OCI-LY3 (cell line): ENCODE data around the gene CD207.

Source experiments
- EZH2phosphoT487 ChIP-seq: fragments of 200-600 bp; shearing (Covaris generic); IDR thresholded peaks from 2 replicates; pipeline ENCODE4 v1.6.1; 2018; ENCODE audit warnings: antibody characterized with exemption, mixed run types, low read depth
- TF ChIP-seq, protein P1 (sequence below): fragments of 200-600, 300-600 bp; sonication (generic); IDR thresholded peaks from 2 replicates; pipeline ENCODE4 v1.5.1; 2014; ENCODE audit warnings: antibody characterized with exemption, low read length, low read depth

DNA sequence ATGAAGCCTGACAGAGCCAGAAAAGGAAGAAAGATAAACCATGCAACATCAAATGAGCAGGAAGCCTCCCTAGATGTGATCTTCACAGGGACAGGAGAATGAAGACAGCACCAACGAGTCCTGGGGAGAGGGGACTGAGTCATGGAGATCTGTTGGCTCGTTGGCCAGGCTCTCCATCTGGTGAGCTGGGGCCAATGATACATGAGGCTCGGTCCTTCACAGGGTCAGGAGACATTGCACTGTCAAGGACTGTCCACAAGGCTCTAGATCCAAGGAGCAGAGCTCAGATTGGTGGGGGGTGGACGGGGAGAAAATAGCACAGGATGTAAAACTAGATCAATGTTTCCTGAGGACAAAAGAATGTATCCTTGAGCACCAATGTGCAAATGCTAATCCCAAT is 735 bp downstream of the CD207 start:
- TF ChIP-seq, protein P1, sequence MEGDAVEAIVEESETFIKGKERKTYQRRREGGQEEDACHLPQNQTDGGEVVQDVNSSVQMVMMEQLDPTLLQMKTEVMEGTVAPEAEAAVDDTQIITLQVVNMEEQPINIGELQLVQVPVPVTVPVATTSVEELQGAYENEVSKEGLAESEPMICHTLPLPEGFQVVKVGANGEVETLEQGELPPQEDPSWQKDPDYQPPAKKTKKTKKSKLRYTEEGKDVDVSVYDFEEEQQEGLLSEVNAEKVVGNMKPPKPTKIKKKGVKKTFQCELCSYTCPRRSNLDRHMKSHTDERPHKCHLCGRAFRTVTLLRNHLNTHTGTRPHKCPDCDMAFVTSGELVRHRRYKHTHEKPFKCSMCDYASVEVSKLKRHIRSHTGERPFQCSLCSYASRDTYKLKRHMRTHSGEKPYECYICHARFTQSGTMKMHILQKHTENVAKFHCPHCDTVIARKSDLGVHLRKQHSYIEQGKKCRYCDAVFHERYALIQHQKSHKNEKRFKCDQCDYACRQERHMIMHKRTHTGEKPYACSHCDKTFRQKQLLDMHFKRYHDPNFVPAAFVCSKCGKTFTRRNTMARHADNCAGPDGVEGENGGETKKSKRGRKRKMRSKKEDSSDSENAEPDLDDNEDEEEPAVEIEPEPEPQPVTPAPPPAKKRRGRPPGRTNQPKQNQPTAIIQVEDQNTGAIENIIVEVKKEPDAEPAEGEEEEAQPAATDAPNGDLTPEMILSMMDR = no peak
- no peak for TF ChIP-seq EZH2phosphoT487
